Fibroblast of lung (primary cell): ENCODE measurements around the gene NDUFB5. TPM values are rescaled to one million over a fixed set of nuclear protein-coding genes. Genes with fewer than 3 reads are reported as not detected.
A peak's percentile ranks its signal among the peaks of the same experiment; 100 is the strongest.

Experiments
- DNase-seq, 2 donors: peaks; one replicate each; pipeline versions ENCODE4 v3.0.0 to v3.0.0-alpha.2; 2010; ENCODE audit warnings: low read depth in 2 of 2
- H2AFZ ChIP-seq: 2 replicates; pipeline ENCODE4 v1.5.1; 2012; ENCODE audit warnings: low read length, control low read depth, inconsistent platforms
- H3K27ac ChIP-seq: 2 replicates; pipeline ENCODE4 v1.5.1; 2011; ENCODE audit warnings: low read length, control low read depth; ENCODE audit not compliant: insufficient read depth
- H3K27me3 ChIP-seq: 2 replicates; pipeline ENCODE4 v1.5.1; 2011; ENCODE audit warnings: mild to moderate bottlenecking, low read length; ENCODE audit not compliant: control insufficient read depth, insufficient read depth
- H3K36me3 ChIP-seq: 2 replicates; pipeline ENCODE4 v1.5.1; 2011; ENCODE audit warnings: low read length; ENCODE audit not compliant: control insufficient read depth, insufficient read depth
- H3K4me1 ChIP-seq: 2 replicates; pipeline ENCODE4 v1.5.1; 2011; ENCODE audit warnings: low read length; ENCODE audit not compliant: control insufficient read depth, insufficient read depth; ENCODE audit errors: extremely low read depth
- H3K4me2 ChIP-seq: 2 replicates; pipeline ENCODE4 v1.5.1; 2011; ENCODE audit warnings: low read length, control low read depth; ENCODE audit not compliant: insufficient read depth; ENCODE audit errors: extremely low read depth
- H3K4me3 ChIP-seq, 4 experiments: fragments of 200-600 bp in 1 of 4; sonication (generic) in 1 of 4; replicated peaks in 1 of 4; 2 replicates each; pipeline ENCODE4 v1.5.1; 2011 to 2016; ENCODE audit warnings: low read length in 4 of 4, low read depth in 3 of 4, mild to moderate bottlenecking in 3 of 4, control low read depth in 2 of 4, inconsistent platforms in 1 of 4, mixed read lengths in 1 of 4; ENCODE audit not compliant: insufficient read depth in 1 of 4; ENCODE audit errors: control extremely low read depth in 1 of 4
- H3K79me2 ChIP-seq: 2 replicates; pipeline ENCODE4 v1.5.1; 2012; ENCODE audit warnings: mild to moderate bottlenecking, low read length, inconsistent platforms; ENCODE audit not compliant: control insufficient read depth, insufficient read depth
- H3K9ac ChIP-seq: 2 replicates; pipeline ENCODE4 v1.5.1; 2011; ENCODE audit warnings: mild to moderate bottlenecking, low read length, control low read depth; ENCODE audit not compliant: insufficient read depth
- H3K9me3 ChIP-seq: 2 replicates; pipeline ENCODE4 v1.5.1; 2012; ENCODE audit warnings: low read depth, low read length; ENCODE audit not compliant: control insufficient read depth, insufficient read depth
- H4K20me1 ChIP-seq: 2 replicates; pipeline ENCODE4 v1.5.1; 2011; ENCODE audit warnings: low read length; ENCODE audit not compliant: control insufficient read depth, insufficient read depth; ENCODE audit errors: extremely low read depth
- CTCF ChIP-seq, 2 donors: IDR thresholded peaks in 1 of 2; conservative IDR thresholded peaks in 1 of 2; 1 replicate in 1 of 2; 2 replicates in 1 of 2; pipeline ENCODE4 v1.5.1; 2011 to 2012; ENCODE audit warnings: low read length in 2 of 2, control low read depth in 1 of 2, inconsistent platforms in 1 of 2, low read depth in 1 of 2, mild to moderate bottlenecking in 1 of 2
- EZH2 ChIP-seq: IDR thresholded peaks from 2 replicates; pipeline ENCODE4 v1.5.1; 2012; ENCODE audit warnings: low read length, control low read depth, mild to moderate bottlenecking; ENCODE audit errors: missing control alignments
- polyA plus RNA-seq, 2 donors: library from polyadenylated mRNA; depleted of rRNA in 1 of 2; stranded (reverse) in 1 of 2; unstranded in 1 of 2; fragments of >200 nt; gene quantifications; 2 replicates each; pipeline ENCODE4 v1.2.1, GENCODE V29; 2011 to 2012; ENCODE audit warnings: missing spikeins in 1 of 2
- total RNA-seq: library from RNA; depleted of rRNA; stranded (reverse); fragments of >200 nt; gene quantifications from 2 replicates; pipeline ENCODE4 v1.2.1, GENCODE V29; 2014

NDUFB5 gene
- total and polyA plus RNA-seq, 2 donors (not counting 1 experiment from before 2014, with no cell fraction given): 57.5 to 120 TPM

- no peak for TF ChIP-seq EZH2
- TF ChIP-seq CTCF (conservative IDR thresholded peaks at IDR 0.05 in 1 of 2, IDR thresholded peaks at IDR 0.05 in 1 of 2; ENCODE audit: low read depth in 1 of 2, low read length in 2 of 2): no peak
Measured at GRCh38 chr3:179646177-179646576, 41.6 kb downstream of the NDUFB5 start.

GRCh38 chr3:179651687-179652446 is 47.3 kb downstream of the NDUFB5 start:
- peak overlapping the region; percentile 79 for H3K4me2 ChIP-seq
- H3K4me3 ChIP-seq: peak overlapping the region; percentile 54 to 95 (median 75)
- H3K27me3 ChIP-seq: no peaks in the 10 kb centered on the region
- H4K20me1 ChIP-seq: no peaks in the 10 kb centered on the region
- peak overlapping the region; percentile 80 for H3K27ac ChIP-seq
- DNase-seq: no peak
- peaks cover 30% of the 10 kb centered on the region for H3K79me2 ChIP-seq
- H2AFZ ChIP-seq: peak overlapping the region; percentile 43
- peaks cover 2% of the 10 kb centered on the region for H3K4me1 ChIP-seq
- H3K36me3 ChIP-seq: no peaks in the 10 kb centered on the region
- no peak overlapping the region for H3K9ac ChIP-seq
- no peak for TF ChIP-seq EZH2
- TF ChIP-seq CTCF (conservative IDR thresholded peaks at IDR 0.05 in 1 of 2, IDR thresholded peaks at IDR 0.05 in 1 of 2; ENCODE audit: low read depth in 1 of 2, low read length in 2 of 2): no peak
- no peaks in the 10 kb centered on the region for H3K9me3 ChIP-seq

More at GRCh38 chr3:179646177-179646576, 41.6 kb downstream of the NDUFB5 start:
- Histone ChIP-seq H3K27me3 (no peaks in the 10 kb centered on the region), H4K20me1 (no peaks in the 10 kb centered on the region), H3K9me3 (no peaks in the 10 kb centered on the region), H3K4me2 (no peak overlapping the region), H3K4me3 (no peak overlapping the region), H3K4me1 (no peaks in the 10 kb centered on the region), H3K9ac (no peak overlapping the region), H2AFZ (no peak overlapping the region), H3K27ac (no peak overlapping the region), H3K79me2 (no peaks in the 10 kb centered on the region), H3K36me3 (no peaks in the 10 kb centered on the region)
- no peak for DNase-seq

GRCh38 chr3:179652447-179653095 is 48.0 kb downstream of the NDUFB5 start, which contains the start of gene USP13:
Gene USP13 (plus strand): TSS chr3:179653040. CDS start chr3:179653226, 186 bp downstream.
- TF ChIP-seq CTCF (conservative IDR thresholded peaks at IDR 0.05 in 1 of 2, IDR thresholded peaks at IDR 0.05 in 1 of 2; ENCODE audit: low read depth in 1 of 2, low read length in 2 of 2): no peak
- TF ChIP-seq EZH2: no peak
- peak within 1 kb of the TSS; percentile 86 to 95 (median 92) for H3K4me3 ChIP-seq
- peak within 1 kb of the TSS; percentile 94 for H3K9ac ChIP-seq
- peak; percentile 84 to 85 for DNase-seq
- H3K36me3 ChIP-seq: no peaks in the 10 kb centered on the region
- peaks cover 32% of the 10 kb centered on the region for H3K79me2 ChIP-seq
- no peaks in the 10 kb centered on the region for H4K20me1 ChIP-seq
- H3K4me1 ChIP-seq: peaks cover 2% of the 10 kb centered on the region
- H3K27me3 ChIP-seq: no peaks in the 10 kb centered on the region
- H2AFZ ChIP-seq: peak within 1 kb of the TSS; percentile 92
- H3K9me3 ChIP-seq: no peaks in the 10 kb centered on the region
- H3K27ac ChIP-seq: peak within 1 kb of the TSS; percentile 88
- H3K4me2 ChIP-seq: peak within 1 kb of the TSS; percentile 83
